NCI-H2081 (cell line): Measurements from ENCODE around the gene MGAT4C.
"Not testable (repeated sequence)": the region's sequence is repeated elsewhere in the genome, so short reads cannot be mapped to it uniquely, and the experiment has no call there.

Experiments used
- DNase-seq, 2 experiments: peaks; one replicate each; lab custom pipeline; 2025; lab: John Stamatoyannopoulos, UW

MGAT4C gene

DNA sequence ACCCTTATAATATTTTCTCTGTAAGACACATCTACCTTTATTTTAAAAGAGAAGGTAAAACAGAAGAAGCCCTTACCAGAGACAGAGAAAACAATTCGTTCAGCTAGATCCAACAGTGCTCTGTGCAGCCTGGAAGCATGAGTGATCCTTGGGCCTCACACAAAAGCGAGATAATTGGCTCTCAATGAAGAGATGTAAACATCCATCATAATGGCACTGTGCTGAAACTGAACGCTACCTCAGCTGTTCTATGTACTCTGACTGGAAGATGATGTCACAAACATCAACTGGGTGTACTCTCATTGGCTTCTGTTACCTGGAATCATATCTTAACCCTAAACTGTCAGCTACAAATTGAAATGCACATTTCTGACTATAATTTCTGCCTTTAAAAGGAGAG, at the start of gene MGAT4C:
TSS of gene MGAT4C (minus strand) at position 229 of the 400 bp plus-strand sequence.
- peak; percentile 89 to 98 for DNase-seq

DNA sequence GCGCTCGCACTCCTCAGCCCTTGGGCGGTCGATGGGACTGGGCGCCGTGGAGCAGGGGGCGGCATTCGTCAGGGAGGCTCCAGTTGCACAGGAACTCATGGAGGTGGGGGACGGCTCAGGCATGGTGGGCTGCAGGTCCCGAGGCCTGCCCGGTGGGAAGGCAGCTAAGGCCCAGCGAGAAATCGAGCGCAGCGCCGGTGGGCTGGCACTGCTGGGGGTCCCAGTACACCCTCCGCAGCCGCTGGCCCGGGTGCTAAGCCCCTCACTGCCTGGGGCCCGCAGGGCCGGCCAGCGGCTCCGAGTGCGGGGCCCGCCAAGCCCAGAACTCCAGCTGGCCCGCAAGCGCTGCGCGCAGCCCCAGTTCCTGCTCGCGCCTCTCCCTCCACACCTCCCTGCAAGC, 40.2 kb upstream of the MGAT4C start:
- DNase-seq, result not testable (repeated sequence)

DNA sequence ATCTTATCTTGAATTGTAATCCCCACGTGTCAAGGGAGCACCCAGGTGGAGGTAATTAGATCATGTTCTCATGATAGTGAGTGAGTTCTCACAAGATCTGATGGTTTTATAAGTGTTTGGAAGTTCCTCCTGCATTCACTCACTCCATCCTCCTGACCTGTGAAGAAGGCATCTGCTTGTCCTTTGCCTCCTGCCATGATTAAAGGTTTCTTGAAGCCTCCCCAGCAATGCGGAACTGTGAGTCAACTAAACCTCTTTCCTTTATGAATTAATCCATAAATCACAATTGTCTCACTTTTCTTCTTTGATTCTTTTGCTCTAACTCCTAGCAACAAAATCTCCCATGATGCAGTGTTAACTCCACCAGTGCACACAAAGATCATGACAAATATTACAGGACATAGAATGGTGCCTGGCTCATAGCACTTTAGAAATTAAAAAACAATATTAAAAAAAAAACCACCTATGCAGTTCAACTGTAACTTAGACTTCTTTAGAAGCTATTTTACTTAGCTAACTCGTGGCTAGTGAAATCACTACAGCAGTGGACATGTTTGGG, 37.6 kb upstream of the MGAT4C start:
- no peak for DNase-seq

DNA sequence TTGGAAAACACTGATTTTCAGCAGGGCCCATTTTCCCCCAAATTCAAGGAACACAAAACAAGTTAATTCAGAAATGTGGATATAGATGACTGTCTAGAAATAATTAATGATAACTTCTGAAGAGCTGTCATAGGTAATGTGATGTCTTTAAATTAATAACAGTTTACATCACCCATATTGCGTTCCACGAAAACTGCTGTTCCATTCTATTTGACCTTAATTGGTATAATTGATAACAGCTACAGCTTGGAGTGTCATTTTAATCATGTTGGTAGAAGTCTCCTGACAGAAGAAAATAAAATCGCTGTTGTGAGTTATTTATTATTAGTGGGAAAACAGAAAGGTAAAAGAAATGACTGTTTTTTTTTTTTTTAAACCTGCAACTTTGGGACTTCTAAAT, 36.3 kb upstream of the MGAT4C start:
- DNase-seq, result no peak

DNA sequence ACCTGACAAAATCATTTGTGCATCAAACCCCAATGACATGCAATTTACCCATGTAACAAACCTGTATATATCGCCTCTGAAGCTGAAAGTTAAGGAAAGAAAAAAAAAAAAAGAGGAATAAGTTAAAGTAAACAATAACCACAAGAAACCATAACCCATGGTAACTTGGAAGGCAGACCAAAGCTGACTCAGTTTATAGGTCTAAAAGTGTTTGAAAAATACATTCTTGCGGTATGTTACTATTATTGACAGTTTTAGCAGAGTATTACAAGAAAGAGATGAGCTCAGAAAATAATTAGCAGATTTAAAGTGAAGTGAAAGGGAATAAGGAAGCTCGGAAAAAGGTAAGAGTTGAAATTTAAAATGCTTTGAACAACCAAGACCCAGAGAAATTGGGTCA, 34.4 kb upstream of the MGAT4C start:
- DNase-seq, result no peak

GRCh38 chr12:86286119-86286518, 29.9 kb upstream of the MGAT4C start:
- DNase-seq, result peak in 1 of 2 experiments; percentile 30

DNA sequence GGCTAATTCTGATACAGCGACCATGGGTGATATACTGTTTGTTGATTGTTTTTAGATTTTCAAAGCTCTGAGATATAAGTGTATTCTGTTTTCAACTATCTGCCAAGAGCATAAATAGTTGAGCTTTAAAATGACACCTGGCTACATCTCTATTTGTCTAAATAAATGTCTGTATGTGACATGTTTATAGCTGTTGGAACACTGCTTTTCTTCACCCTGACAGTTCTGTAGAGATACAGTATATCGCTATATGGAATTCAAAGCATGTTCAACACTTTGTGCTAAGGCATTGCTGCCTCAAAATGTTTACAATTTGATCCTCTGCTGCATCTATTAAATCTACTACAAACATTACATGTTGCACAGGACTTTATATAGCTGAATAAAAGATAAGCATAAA, 27.4 kb upstream of the MGAT4C start:
- no peak for DNase-seq

- no peak for DNase-seq
Observed at GRCh38 chr12:86275356-86275755, 19.2 kb upstream of the MGAT4C start.

DNA sequence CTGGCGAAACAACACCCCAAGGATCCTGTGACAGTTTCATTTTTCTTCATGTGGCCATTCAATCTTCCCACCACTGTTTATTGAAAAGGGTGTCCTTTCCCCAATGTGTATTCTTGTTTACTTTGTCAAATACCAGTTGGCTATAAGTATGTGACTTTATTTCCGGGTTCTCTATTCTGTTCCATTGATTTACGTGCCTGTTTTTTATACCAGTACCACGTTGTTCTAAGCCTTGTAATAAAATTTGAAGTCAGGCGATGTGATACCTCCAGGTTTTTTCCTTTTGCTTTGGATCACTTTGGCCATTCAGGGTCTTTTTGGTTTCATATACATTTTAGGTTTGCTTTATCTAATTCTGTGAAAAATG, 9.1 kb upstream of the MGAT4C start:
- no peak for DNase-seq

- peak; percentile 64 to 74 for DNase-seq
Observed at GRCh38 chr12:86264451-86265328, 8.5 kb upstream of the MGAT4C start.

DNA sequence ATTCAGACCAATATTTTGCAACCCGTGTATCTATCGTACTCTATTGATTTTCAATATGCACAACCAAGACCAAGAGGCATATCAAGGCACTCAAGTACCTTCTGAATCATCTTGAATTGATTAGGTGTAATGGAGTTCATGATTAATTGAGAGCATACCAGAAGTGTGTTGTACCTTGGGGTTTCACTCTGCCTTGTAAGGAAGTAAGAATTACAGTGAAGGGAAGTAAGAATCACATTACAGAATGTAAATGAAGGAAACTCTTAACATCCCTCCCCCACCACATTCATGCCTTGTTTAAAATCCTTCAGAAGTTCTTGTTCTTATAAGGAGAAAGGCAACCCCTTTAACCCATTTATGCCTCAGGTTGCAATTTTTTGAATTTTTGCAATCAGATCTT, 5.4 kb upstream of the MGAT4C start:
- DNase-seq, result no peak

GRCh38 chr12:86261142-86261541, 5.0 kb upstream of the MGAT4C start:
- DNase-seq, result no peak

DNA sequence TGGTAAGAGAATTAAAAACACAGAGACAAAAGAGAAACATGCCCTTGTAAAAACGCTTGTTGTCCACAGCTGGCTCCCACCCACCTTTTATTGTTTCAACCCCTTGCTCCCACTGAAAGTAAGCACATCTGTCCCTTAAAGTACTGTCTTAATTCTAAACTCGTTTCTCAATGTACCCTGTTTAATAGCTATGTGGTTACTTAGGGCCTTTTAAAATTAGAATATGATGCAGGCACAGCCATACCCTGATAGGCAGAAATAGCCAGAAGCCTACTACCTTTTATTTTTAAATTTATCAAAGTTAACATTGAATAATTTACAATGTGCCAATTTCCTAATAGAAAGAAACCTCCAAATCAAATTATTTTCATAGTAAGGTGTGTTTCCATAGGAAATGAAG, 4.0 kb upstream of the MGAT4C start:
- no peak for DNase-seq

GRCh38 chr12:86257134-86257533, 943 bp upstream of the MGAT4C start:
- DNase-seq, result no peak

DNA sequence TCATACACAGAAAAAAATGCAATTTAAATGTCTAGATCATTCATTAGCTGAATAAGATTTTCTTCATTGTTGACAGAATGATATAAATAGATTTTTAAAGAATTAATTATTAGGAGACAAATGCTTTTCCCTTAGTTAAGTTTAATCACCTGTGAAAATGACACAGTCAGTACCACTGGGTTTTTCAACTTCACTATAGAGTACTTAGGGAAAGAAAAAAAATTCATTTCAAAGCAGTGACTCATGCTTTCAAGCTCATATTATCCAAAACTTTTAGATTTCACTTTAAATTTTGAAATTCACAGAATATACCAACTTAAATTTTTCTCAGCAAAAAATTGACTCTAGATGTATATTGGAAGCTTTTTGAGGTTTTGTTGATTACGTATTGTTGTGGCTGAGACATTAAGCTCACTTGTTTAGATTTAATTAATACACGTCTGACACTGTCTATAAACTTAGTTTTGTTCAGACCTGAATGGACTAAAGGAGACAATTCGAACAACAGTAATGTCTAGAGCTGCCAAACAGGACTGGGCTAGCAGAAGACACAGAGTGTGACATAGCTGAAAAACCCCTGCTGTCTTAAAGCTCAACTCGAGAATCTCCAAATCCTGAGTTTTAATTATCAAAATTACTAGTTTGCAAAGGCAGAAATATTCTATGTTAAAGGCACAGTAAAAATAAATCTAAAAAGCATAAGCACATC, 1.6 kb downstream of the MGAT4C start:
- DNase-seq, result peak in 1 of 2 experiments; percentile 7

GRCh38 chr12:86249851-86250250, 6.3 kb downstream of the MGAT4C start:
- DNase-seq, result no peak

DNA sequence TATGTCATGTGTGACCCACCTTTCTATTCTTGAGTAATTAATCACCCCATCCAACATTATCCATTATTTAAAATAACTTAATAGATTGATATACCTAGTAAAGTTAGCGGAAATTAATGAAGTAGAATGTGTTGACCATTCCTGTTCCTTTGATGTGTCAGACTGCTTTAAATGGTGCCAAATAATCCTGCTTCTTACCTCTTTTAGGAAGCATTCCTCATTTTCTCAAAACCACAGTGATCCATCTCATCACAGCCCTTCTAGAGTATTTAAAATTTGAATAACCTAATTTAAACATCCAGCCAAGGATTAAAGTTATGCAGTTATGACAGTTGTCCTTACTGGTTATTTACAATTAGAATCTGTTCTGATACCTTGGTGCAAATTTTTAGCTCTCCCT, 6.9 kb downstream of the MGAT4C start:
- no peak for DNase-seq

GRCh38 chr12:86247871-86248270, 8.3 kb downstream of the MGAT4C start:
- no peak for DNase-seq

- no peak for DNase-seq
Observed at GRCh38 chr12:86241600-86241999, 14.6 kb downstream of the MGAT4C start.

- DNase-seq, result no peak
Observed at GRCh38 chr12:86234316-86234855, 21.8 kb downstream of the MGAT4C start.

GRCh38 chr12:86233126-86233525, 23.1 kb downstream of the MGAT4C start:
- peak; percentile 49 to 79 for DNase-seq

GRCh38 chr12:86230516-86231146, 25.6 kb downstream of the MGAT4C start:
- DNase-seq, result no peak
